VCaP (cell line): ENCODE measurements around the gene NDUFS5.

Experiments
- H3K27ac ChIP-seq: fragments of 450-650 bp; 2 replicates; pipeline ENCODE4 v1.5.1; 2017
- TF ChIP-seq, protein P1 (sequence below): fragments of 450-650 bp; conservative IDR thresholded peaks from 2 replicates; pipeline ENCODE4 v1.5.1; 2017; ENCODE audit warnings: mild to moderate bottlenecking, moderate library complexity

The NDUFS5 gene

GRCh38 chr1:39026866-39027507 lies 837 bp downstream of the NDUFS5 start:
- TF ChIP-seq, protein P1, sequence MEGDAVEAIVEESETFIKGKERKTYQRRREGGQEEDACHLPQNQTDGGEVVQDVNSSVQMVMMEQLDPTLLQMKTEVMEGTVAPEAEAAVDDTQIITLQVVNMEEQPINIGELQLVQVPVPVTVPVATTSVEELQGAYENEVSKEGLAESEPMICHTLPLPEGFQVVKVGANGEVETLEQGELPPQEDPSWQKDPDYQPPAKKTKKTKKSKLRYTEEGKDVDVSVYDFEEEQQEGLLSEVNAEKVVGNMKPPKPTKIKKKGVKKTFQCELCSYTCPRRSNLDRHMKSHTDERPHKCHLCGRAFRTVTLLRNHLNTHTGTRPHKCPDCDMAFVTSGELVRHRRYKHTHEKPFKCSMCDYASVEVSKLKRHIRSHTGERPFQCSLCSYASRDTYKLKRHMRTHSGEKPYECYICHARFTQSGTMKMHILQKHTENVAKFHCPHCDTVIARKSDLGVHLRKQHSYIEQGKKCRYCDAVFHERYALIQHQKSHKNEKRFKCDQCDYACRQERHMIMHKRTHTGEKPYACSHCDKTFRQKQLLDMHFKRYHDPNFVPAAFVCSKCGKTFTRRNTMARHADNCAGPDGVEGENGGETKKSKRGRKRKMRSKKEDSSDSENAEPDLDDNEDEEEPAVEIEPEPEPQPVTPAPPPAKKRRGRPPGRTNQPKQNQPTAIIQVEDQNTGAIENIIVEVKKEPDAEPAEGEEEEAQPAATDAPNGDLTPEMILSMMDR = no peak
- peak overlapping the region; percentile 88 for H3K27ac ChIP-seq

DNA sequence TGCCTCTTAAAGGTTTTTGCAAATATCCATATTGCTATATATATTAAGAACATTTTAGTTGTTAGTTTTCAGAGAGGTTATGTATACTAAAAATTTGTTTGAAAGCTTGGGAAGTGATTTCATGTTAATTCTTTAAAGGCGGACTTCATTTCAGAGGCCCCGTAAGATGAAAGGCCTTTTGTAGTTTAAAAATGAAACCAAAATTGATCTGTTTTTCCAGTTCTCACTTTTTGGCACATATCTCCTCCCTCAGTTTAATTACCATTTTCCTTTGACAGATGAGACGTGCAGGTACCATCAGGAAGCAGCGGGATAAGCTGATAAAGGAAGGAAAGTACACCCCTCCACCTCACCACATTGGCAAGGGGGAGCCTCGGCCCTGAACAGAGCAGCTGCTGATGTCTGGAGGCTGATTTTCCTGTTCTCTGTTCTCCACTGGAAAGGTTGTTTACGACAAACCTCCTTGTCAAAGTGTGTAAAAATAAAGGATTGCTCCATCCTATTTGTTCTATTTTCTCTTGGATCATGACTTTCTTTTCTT lies 8.0 kb downstream of the NDUFS5 start:
- no peak overlapping the region for H3K27ac ChIP-seq
- TF ChIP-seq, protein P1 = no peak

GRCh38 chr1:39036678-39037077 lies 10.5 kb downstream of the NDUFS5 start:
- H3K27ac ChIP-seq = no peak overlapping the region
- TF ChIP-seq, protein P1 = no peak

DNA sequence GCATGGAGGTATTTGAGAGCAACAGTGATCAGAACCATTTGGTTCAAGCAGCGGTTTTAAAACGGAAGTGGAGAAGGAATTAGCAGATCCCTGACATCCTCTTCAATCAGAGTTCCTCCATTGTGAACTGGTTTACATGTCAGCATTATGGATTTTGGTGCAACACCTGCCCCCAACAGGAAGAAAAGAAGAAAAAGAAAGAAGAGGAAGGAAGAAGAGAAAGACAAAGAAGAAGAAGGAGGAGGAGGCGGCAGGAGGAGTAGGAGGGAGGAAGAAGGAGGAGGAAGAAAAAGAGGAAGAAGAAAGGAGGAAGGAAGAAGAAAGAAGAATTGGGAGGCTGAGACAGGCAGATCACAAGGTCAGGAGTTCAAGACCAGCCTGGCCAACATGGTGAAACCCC lies 17.4 kb downstream of the NDUFS5 start:
- TF ChIP-seq, protein P1 = no peak
- H3K27ac ChIP-seq = no peak overlapping the region

GRCh38 chr1:39044762-39045161 lies 18.6 kb downstream of the NDUFS5 start:
- TF ChIP-seq, protein P1 = no peak

GRCh38 chr1:39045231-39045630 lies 19.1 kb downstream of the NDUFS5 start:
- H3K27ac ChIP-seq = no peak overlapping the region
- TF ChIP-seq, protein P1 = no peak

More at GRCh38 chr1:39044762-39045161, 18.6 kb downstream of the NDUFS5 start:
- H3K27ac ChIP-seq = no peak overlapping the region

GRCh38 chr1:39046613-39047210 lies 20.6 kb downstream of the NDUFS5 start:
- TF ChIP-seq, protein P1 = no peak
- no peak overlapping the region for H3K27ac ChIP-seq
